Measurements from ENCODE around the gene IER5. TPM values are rescaled to one million over a fixed set of nuclear protein-coding genes. Genes with fewer than 3 reads are reported as not detected.
A peak's percentile ranks its signal among the peaks of the same experiment; 100 is the strongest.

Gene IER5
- total RNA-seq, 2 experiments from 2014 or later: 50.4 to 67.0 TPM

- CTCF ChIA-PET: interaction anchor here (0.8 to 15.0 kb wide), 7 partner anchors 13 to 103 kb away, joined by 3 to 210 read pairs (median 10); partner anchors contain the start of gene MR1
- peak; percentile 66 for DNase-seq
- no peaks in the 10 kb centered on the region for H3K36me3 Mint-ChIP-seq
- peaks cover 84% of the 10 kb centered on the region for H3K4me1 Mint-ChIP-seq
- no peaks in the 10 kb centered on the region for H3K27me3 Mint-ChIP-seq
- H3K4me3 Mint-ChIP-seq: peak overlapping the region; percentile 0
- peak; percentile 18 for ATAC-seq
- no peaks in the 10 kb centered on the region for H3K9me3 Mint-ChIP-seq (ENCODE audit: low read depth)
- H3K27ac Mint-ChIP-seq: peak overlapping the region; percentile 52
Observed at GRCh38 chr1:181136738-181137122, 48.2 kb downstream of the IER5 start.

GRCh38 chr1:181137217-181137743 is 48.8 kb downstream of the IER5 start:
- H3K9me3 Mint-ChIP-seq (ENCODE audit: low read depth): no peaks in the 10 kb centered on the region
- no peaks in the 10 kb centered on the region for H3K27me3 Mint-ChIP-seq
- ATAC-seq (no peak), DNase-seq (no peak)
- H3K36me3 Mint-ChIP-seq: no peaks in the 10 kb centered on the region
- H3K27ac Mint-ChIP-seq: peak overlapping the region; percentile 40
- peaks cover 89% of the 10 kb centered on the region for H3K4me1 Mint-ChIP-seq
- CTCF ChIA-PET: interaction anchor here (3.0 to 15.0 kb wide), 4 partner anchors 36 to 99 kb away, joined by 18 to 210 read pairs (median 58); partner anchors contain the start of gene IER5
- no peak overlapping the region for H3K4me3 Mint-ChIP-seq

DNA sequence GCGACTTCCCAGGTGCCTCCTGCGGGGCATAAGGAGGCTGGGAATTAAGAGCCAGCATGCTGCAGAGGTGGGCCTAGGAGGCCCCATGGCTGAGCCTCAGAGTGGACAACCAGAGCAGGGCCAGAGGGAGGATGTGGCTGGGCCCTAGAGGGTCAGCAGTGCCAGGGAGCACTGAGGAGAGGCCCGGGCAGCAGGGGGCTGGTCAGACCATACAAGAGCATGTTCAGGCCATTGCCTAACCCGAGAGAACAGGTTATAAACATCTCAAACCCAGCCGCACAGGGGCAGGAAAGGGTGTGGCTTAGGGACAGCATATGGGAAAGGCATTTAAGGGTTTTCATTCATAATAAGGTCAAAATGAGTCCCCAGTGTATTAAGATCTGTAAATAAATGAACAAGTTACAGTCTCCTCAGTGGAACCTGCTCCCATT is 51.1 kb downstream of the IER5 start:
- H3K36me3 Mint-ChIP-seq: no peaks in the 10 kb centered on the region
- H3K4me3 Mint-ChIP-seq: no peak overlapping the region
- DNase-seq (no peak), ATAC-seq (no peak)
- CTCF ChIA-PET: interaction anchor here (1.0 to 15.0 kb wide), 7 partner anchors 7 to 276 kb away, joined by 3 to 210 read pairs (median 22); partner anchors contain the start of gene IER5
- peak overlapping the region; percentile 86 for H3K27ac Mint-ChIP-seq
- H3K27me3 Mint-ChIP-seq: peaks cover 9% of the 10 kb centered on the region
- H3K9me3 Mint-ChIP-seq (ENCODE audit: low read depth): no peaks in the 10 kb centered on the region
- peaks cover 89% of the 10 kb centered on the region for H3K4me1 Mint-ChIP-seq

DNA sequence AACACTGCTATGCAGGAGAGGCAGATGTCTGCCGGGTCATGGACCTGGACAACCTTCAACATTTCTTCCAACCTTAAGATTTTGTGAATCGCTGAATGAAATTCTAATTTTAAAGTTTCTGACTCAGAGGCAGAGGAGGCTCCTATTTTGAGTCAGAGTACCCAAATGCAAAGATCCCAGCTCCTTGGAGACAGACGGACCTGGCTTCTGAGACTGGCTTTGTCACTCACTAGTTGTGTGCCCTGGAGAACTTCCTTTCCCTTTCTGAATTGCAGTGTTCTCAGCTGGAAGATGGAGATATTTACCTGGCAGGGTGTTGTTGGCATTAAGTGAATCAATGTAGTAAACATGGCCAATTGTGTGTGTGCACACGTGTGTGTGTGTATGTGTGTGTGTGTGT is 51.9 kb downstream of the IER5 start:
- Mint-ChIP-seq H3K9me3 (ENCODE audit: low read depth) (no peaks in the 10 kb centered on the region), H3K27ac (peak overlapping the region; percentile 86), H3K4me3 (peak overlapping the region; percentile 25), H3K36me3 (no peaks in the 10 kb centered on the region), H3K4me1 (peaks cover 81% of the 10 kb centered on the region), H3K27me3 (peaks cover 9% of the 10 kb centered on the region)
- DNase-seq: no peak
- no peak for ATAC-seq
- CTCF ChIA-PET: interaction anchor here (0.6 to 15.0 kb wide), 18 partner anchors 8 to 625 kb away, joined by 3 to 210 read pairs (median 22); partner anchors contain the start of genes IER5, MR1 and STX6

- CTCF ChIA-PET: interaction anchor here (0.7 to 15.0 kb wide), 30 partner anchors 9 to 625 kb away, joined by 3 to 210 read pairs (median 8); partner anchors contain the start of genes IER5, MR1 and STX6
- DNase-seq (no peak), ATAC-seq (no peak)
- Mint-ChIP-seq H3K9me3 (ENCODE audit: low read depth) (no peaks in the 10 kb centered on the region), H3K4me3 (peak overlapping the region; percentile 25), H3K27ac (peak overlapping the region; percentile 86), H3K27me3 (peaks cover 9% of the 10 kb centered on the region), H3K4me1 (peaks cover 76% of the 10 kb centered on the region), H3K36me3 (peaks cover under 1% of the 10 kb centered on the region)
Observed at GRCh38 chr1:181140891-181141290, 52.4 kb downstream of the IER5 start.

DNA sequence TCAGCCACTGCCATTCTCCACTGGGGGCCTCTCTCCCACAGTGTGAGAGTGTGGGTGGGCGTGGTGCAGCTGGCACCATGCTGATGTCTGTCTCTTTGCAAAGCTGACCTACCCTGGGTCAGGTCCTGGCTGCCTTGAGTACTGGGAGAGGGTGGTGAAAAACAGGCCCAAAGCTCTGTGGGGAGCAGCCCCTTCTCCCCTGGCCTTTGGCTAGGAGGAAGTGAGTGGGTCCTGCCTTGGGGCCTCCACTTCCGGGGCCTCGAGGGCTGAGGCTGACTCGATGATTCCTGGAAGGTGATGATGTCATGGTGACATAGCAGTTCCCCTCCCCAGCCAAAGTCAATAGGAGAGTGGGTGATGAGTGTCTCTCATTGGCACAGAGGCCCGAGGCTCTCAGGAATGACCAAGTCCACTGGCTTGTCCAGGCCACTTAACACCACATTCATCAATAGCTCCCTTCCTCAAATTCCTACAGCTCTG is 53.0 kb downstream of the IER5 start:
- Mint-ChIP-seq H3K27ac (peak overlapping the region; percentile 86), H3K9me3 (ENCODE audit: low read depth) (no peaks in the 10 kb centered on the region), H3K4me3 (peak overlapping the region; percentile 25), H3K27me3 (peaks cover 9% of the 10 kb centered on the region), H3K4me1 (peaks cover 70% of the 10 kb centered on the region), H3K36me3 (peaks cover 6% of the 10 kb centered on the region)
- DNase-seq: peak; percentile 88
- CTCF ChIA-PET: interaction anchor here (0.7 to 15.0 kb wide), 44 partner anchors 9 to 626 kb away, joined by 3 to 210 read pairs (median 7); partner anchors contain the start of genes IER5, MR1 and STX6
- ATAC-seq: peak; percentile 74

Other genes starting within 250 kb of the IER5 start
- under 1 TPM; 0.07 to 0.12 TPM for gene KIAA1614, start 175.8 kb upstream of the IER5 start, total RNA-seq
- 10 to 100 TPM; 16.9 to 24.1 TPM for gene STX6, start 65.8 kb upstream of the IER5 start, total RNA-seq
- 10 to 100 TPM; 38.7 to 41.2 TPM for gene MR1, start 54.7 kb upstream of the IER5 start, total RNA-seq

All from activated CD8-positive, alpha-beta memory T cell treated with anti-CD3 and anti-CD28 coated beads, Interleukin-2, amount 10 ng/mL, durations not matched to agents 7 days and 5 days (primary cell).